ENCODE data around the gene CDH13. TPM values are rescaled to one million over a fixed set of nuclear protein-coding genes. Genes with fewer than 3 reads are reported as not detected.

Gene CDH13
- total RNA-seq, 1 donor from 2014 or later, result 45.1 TPM

DNA sequence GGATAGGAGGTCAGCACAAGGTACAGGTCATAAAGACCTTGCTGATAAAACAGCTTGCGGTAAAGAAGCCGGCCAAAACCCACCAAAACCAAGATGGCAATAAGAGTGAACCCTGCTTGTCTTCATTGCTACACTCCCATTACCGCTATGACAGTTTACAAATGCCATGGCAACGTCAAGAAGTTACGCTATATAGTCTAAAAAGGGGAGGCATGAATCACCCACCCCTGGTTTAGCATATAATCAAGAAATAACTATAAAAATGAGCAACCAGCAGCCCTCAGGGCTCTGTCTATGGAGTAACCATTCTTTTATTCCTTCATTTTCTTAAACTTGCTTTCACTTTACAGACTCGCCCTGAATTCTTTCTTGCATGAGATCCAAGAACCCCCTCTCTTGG lies 1180.0 kb downstream of the CDH13 start:
- H3K4me3 Mint-ChIP-seq (ENCODE audit: unreplicated experiment), result no peak overlapping the region
- no peaks in the 10 kb centered on the region for H3K27me3 Mint-ChIP-seq (ENCODE audit: low read depth)
- no peak overlapping the region for H3K27ac Mint-ChIP-seq (ENCODE audit: unreplicated experiment)
- TF ChIP-seq, protein P1, sequence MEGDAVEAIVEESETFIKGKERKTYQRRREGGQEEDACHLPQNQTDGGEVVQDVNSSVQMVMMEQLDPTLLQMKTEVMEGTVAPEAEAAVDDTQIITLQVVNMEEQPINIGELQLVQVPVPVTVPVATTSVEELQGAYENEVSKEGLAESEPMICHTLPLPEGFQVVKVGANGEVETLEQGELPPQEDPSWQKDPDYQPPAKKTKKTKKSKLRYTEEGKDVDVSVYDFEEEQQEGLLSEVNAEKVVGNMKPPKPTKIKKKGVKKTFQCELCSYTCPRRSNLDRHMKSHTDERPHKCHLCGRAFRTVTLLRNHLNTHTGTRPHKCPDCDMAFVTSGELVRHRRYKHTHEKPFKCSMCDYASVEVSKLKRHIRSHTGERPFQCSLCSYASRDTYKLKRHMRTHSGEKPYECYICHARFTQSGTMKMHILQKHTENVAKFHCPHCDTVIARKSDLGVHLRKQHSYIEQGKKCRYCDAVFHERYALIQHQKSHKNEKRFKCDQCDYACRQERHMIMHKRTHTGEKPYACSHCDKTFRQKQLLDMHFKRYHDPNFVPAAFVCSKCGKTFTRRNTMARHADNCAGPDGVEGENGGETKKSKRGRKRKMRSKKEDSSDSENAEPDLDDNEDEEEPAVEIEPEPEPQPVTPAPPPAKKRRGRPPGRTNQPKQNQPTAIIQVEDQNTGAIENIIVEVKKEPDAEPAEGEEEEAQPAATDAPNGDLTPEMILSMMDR (IDR thresholded peaks at IDR 0.05), result no peak
- peaks cover 29% of the 10 kb centered on the region for H3K4me1 Mint-ChIP-seq (ENCODE audit: low read depth)
- peaks cover 9% of the 10 kb centered on the region for H3K36me3 Mint-ChIP-seq (ENCODE audit: low read depth)
- H3K9me3 Mint-ChIP-seq (ENCODE audit: low read depth), result no peaks in the 10 kb centered on the region
- DNase-seq (ENCODE audit: low spot score), result no peak

DNA sequence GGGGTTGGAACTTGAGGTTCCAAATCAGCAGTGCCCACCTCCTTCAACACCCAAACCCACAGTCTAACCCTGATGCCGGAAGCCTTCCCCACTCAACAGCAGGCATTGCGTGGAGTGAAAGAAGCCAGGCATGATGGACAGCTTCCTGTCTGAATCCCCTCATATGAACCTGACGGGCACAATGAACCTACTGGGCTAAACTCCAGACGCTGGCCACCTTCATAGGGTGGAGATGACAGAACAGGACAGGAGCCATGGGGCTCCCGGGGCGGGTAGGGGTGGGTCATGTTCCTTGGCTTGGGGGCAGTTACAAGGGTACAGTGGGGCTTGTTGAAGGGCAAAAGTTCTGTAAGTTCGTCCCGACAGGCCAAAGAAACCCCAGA lies 1180.5 kb downstream of the CDH13 start:
- Mint-ChIP-seq H3K4me1 (ENCODE audit: low read depth) (peaks cover 24% of the 10 kb centered on the region), H3K4me3 (ENCODE audit: unreplicated experiment) (peak overlapping the region; percentile 98), H3K36me3 (ENCODE audit: low read depth) (peaks cover 11% of the 10 kb centered on the region), H3K27ac (ENCODE audit: unreplicated experiment) (no peak overlapping the region), H3K9me3 (ENCODE audit: low read depth) (no peaks in the 10 kb centered on the region), H3K27me3 (ENCODE audit: low read depth) (no peaks in the 10 kb centered on the region)
- TF ChIP-seq, protein P1 (IDR thresholded peaks at IDR 0.05), result no peak
- DNase-seq (ENCODE audit: low spot score), result no peak

- Mint-ChIP-seq H3K4me1 (ENCODE audit: low read depth) (peaks cover 23% of the 10 kb centered on the region), H3K27ac (ENCODE audit: unreplicated experiment) (peak within 1 kb of the TSS; percentile 94), H3K36me3 (ENCODE audit: low read depth) (peaks cover 13% of the 10 kb centered on the region), H3K4me3 (ENCODE audit: unreplicated experiment) (peak within 1 kb of the TSS; percentile 98), H3K9me3 (ENCODE audit: low read depth) (no peaks in the 10 kb centered on the region), H3K27me3 (ENCODE audit: low read depth) (no peaks in the 10 kb centered on the region)
- peak; percentile 98 for DNase-seq (ENCODE audit: low spot score)
- TF ChIP-seq, protein P1 (IDR thresholded peaks at IDR 0.05), result no peak
These were observed 1181.2 kb downstream of the CDH13 start, which contains the start of gene HSBP1 for GRCh38 chr16:83807710-83808572. Gene HSBP1, plus strand, starts transcription at chr16:83807978. Its CDS starts 99 bp downstream, at chr16:83808077.

- H3K4me3 Mint-ChIP-seq (ENCODE audit: unreplicated experiment), result peak overlapping the region; percentile 98
- H3K9me3 Mint-ChIP-seq (ENCODE audit: low read depth), result no peaks in the 10 kb centered on the region
- peak overlapping the region; percentile 94 for H3K27ac Mint-ChIP-seq (ENCODE audit: unreplicated experiment)
- H3K27me3 Mint-ChIP-seq (ENCODE audit: low read depth), result no peaks in the 10 kb centered on the region
- TF ChIP-seq, protein P1 (IDR thresholded peaks at IDR 0.05), result no peak
- peaks cover 15% of the 10 kb centered on the region for H3K36me3 Mint-ChIP-seq (ENCODE audit: low read depth)
- no peak for DNase-seq (ENCODE audit: low spot score)
- peaks cover 25% of the 10 kb centered on the region for H3K4me1 Mint-ChIP-seq (ENCODE audit: low read depth)
These were observed 1181.8 kb downstream of the CDH13 start for GRCh38 chr16:83808573-83809014.

GRCh38 chr16:83809092-83809491 lies 1182.3 kb downstream of the CDH13 start:
- peaks cover 30% of the 10 kb centered on the region for H3K4me1 Mint-ChIP-seq (ENCODE audit: low read depth)
- peak overlapping the region; percentile 94 for H3K27ac Mint-ChIP-seq (ENCODE audit: unreplicated experiment)
- no peaks in the 10 kb centered on the region for H3K9me3 Mint-ChIP-seq (ENCODE audit: low read depth)
- TF ChIP-seq, protein P1 (IDR thresholded peaks at IDR 0.05), result no peak
- no peaks in the 10 kb centered on the region for H3K27me3 Mint-ChIP-seq (ENCODE audit: low read depth)
- H3K36me3 Mint-ChIP-seq (ENCODE audit: low read depth), result peaks cover 15% of the 10 kb centered on the region
- H3K4me3 Mint-ChIP-seq (ENCODE audit: unreplicated experiment), result peak overlapping the region; percentile 98
- no peak for DNase-seq (ENCODE audit: low spot score)
